Heart right ventricle (tissue), 16 donors: Measurements from ENCODE around the gene UBIAD1. TPM values are rescaled to one million over a fixed set of nuclear protein-coding genes. Genes with fewer than 3 reads are reported as not detected.
"Not testable (repeated sequence)": the region's sequence is repeated elsewhere in the genome, so short reads cannot be mapped to it uniquely, and the experiment has no call there.

Experiments used
- ATAC-seq, 8 donors: fragments of 200-7000 bp; cut with Tn5 transposase; one replicate each; pipeline ENCODE4 v1.9.1; 2020; ENCODE audit warnings: mild to moderate bottlenecking in 8 of 8, moderate library complexity in 8 of 8, moderate number of reproducible peaks in 1 of 8
- DNase-seq, 2 donors: peaks; one replicate each; pipeline ENCODE4 v3.0.0-alpha.2; 2020
- H3K27ac ChIP-seq, 10 donors: fragments of 200-600 bp; sonication (generic) in 2 of 10; one replicate each; pipeline versions ENCODE4 v1.5.0 to v1.8.0; 2020 to 2022; ENCODE audit warnings: mild to moderate bottlenecking in 3 of 10
- H3K27me3 ChIP-seq, 7 donors: fragments of 200-600 bp; one replicate each; pipeline ENCODE4 v1.8.0; 2021 to 2022; ENCODE audit warnings: mild to moderate bottlenecking in 2 of 7
- H3K36me3 ChIP-seq, 9 donors: fragments of 200-600 bp; sonication (generic) in 1 of 9; one replicate each; pipeline versions ENCODE4 v1.5.0 to v1.8.0; 2020 to 2022; ENCODE audit warnings: mild to moderate bottlenecking in 2 of 9
- H3K4me1 ChIP-seq, 9 donors: fragments of 200-600 bp; sonication (generic) in 1 of 9; one replicate each; pipeline versions ENCODE4 v1.5.0 to v1.8.0; 2020 to 2022; ENCODE audit warnings: mild to moderate bottlenecking in 4 of 9
- H3K4me3 ChIP-seq, 10 donors: fragments of 200-600 bp; sonication (generic) in 2 of 10; one replicate each; pipeline versions ENCODE4 v1.5.0 to v1.8.0; 2020 to 2022; ENCODE audit warnings: mild to moderate bottlenecking in 7 of 10, moderate library complexity in 2 of 10
- H3K9me3 ChIP-seq, 11 donors: fragments of 200-600 bp in 10 of 11; sonication (generic) in 2 of 11; one replicate each; pipeline versions ENCODE4 v1.5.0 to v1.8.0; 2013 to 2022; ENCODE audit warnings: mild to moderate bottlenecking in 2 of 11, control low read depth in 1 of 11, moderate library complexity in 1 of 11
- WGBS, 2 donors: extraction: QIAGEN DNeasy Blood & Tissue Kit; methylation state at CpG; one replicate each; pipeline ENCODE4 v1.1.7; 2013; ENCODE audit warnings: inconsistent platforms in 1 of 2; 5-methylcytosine and 5-hydroxymethylcytosine counted together
- intact Hi-C, 10 donors: fragments of 100-400 bp; cut with DNase I; formaldehyde crosslinking; loops; one replicate each; pipeline versions ENCODE4 v1.11.1 to v1.14.2; 2022
- polyA plus RNA-seq, 2 donors: library from polyadenylated mRNA; stranded (reverse); fragments of 200-250 nt; gene quantifications; one replicate each; pipeline ENCODE4 v1.2.3, GENCODE V29; 2013
- total RNA-seq, 10 donors: library from RNA; stranded (reverse); fragmentation: NEBNext Ultra II Directional in 3 of 10; extraction: Animal tissue kit (Norgen Biotek cat#: 25700) in 3 of 10; gene quantifications; one replicate each; pipeline versions ENCODE4 v1.2.1 to v1.2.4, GENCODE V29; 2021 to 2023
- TF ChIP-seq, protein P1 (sequence below), 9 donors: fragments of 200-600 bp; sonication (generic) in 2 of 9; IDR thresholded peaks; one replicate each; pipeline versions ENCODE4 v1.5.0 to v1.8.0; 2021 to 2022; ENCODE audit warnings: antibody characterized with exemption in 9 of 9, mild to moderate bottlenecking in 5 of 9, moderate library complexity in 1 of 9
- donor health status: Arrhythmogenic right ventricular cardiomyopathy.
- donor health status: ischemic (EF 13 %, LVEDD 7.1; RV severe dilation, severe dysfunction).
- donor health status: healthy with polysubstance abuse.
- donor health status: DM: no; HTN: yes; CAD: no.
- donor health status: DM: no; HTN: no; CAD: no.
- donor health status: ischemic (EF 25% LVEDD 6.9; RV normal size, moderate dysfunction).
- donor health status: ischemic (EF 25% LVEDD 5.7; RV mildly dilated, moderate dysfunction).
- donor health status: healthy.
- donor health status: DM: yes; HTN: yes; CAD: no.
- donor health status: Ischemic cardiomyopathy.
- donor health status: ischemic (EF 35%, LVEDD 5.7; RV mildly dilated, moderate dysfunction).
- donor health status: nonischemic (EF 11% LVEDD 7.7; RV severe dilation, severe dysfunction).
- donor health status: DM: yes; HTN: yes; CAD: no.
- donor health status: PGD.
- donor health status: ischemic (EF 29% LVEDD 5.4; RV normal size, mild dysfunction).
- donor health status: nonischemic (EF 23%, LVEDD 6.1; RV moderate dilation, normal function).

UBIAD1 gene
- total and polyA plus RNA-seq, 12 donors, result 4.9 to 17.4 (median 11.6) TPM

DNA sequence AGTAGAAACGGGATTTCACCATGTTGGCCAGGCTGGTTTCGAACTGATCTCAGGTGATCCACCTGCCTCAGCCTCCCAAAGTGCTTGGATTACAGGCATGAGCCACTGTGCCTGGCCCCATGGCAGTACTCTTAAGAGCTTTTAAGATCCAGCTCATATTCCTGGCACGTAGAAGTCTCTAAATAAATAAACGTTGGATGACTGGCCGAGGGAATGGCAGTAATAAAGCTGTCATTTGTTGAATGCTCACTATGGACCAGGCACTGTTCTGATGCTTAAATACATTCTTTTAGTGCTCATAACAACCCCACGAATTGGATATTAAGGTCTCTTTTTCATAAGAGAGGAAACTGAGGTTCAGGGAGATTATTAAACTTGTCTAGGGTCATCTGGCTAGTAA lies 20.9 kb downstream of the UBIAD1 start:
- TF ChIP-seq, protein P1, sequence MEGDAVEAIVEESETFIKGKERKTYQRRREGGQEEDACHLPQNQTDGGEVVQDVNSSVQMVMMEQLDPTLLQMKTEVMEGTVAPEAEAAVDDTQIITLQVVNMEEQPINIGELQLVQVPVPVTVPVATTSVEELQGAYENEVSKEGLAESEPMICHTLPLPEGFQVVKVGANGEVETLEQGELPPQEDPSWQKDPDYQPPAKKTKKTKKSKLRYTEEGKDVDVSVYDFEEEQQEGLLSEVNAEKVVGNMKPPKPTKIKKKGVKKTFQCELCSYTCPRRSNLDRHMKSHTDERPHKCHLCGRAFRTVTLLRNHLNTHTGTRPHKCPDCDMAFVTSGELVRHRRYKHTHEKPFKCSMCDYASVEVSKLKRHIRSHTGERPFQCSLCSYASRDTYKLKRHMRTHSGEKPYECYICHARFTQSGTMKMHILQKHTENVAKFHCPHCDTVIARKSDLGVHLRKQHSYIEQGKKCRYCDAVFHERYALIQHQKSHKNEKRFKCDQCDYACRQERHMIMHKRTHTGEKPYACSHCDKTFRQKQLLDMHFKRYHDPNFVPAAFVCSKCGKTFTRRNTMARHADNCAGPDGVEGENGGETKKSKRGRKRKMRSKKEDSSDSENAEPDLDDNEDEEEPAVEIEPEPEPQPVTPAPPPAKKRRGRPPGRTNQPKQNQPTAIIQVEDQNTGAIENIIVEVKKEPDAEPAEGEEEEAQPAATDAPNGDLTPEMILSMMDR (IDR thresholded peaks at IDR 0.05), result no peak
- Histone ChIP-seq H3K4me1 (peaks cover 0 to 14% (median 3%) of the 10 kb centered on the region in 9 donors), H3K4me3 (no peak overlapping the region), H3K27me3 (no peaks in the 10 kb centered on the region), H3K36me3 (peaks cover 0 to 65% (median 14%) of the 10 kb centered on the region in 9 donors), H3K27ac (no peak overlapping the region), H3K9me3 (no peaks in the 10 kb centered on the region)
- DNase-seq (no peak), ATAC-seq (no peak)
- WGBS, 2 donors, result 92 to 93% methylated on average over 6 of the region's 6 CpGs
- intact Hi-C loops, result no loop called here

DNA sequence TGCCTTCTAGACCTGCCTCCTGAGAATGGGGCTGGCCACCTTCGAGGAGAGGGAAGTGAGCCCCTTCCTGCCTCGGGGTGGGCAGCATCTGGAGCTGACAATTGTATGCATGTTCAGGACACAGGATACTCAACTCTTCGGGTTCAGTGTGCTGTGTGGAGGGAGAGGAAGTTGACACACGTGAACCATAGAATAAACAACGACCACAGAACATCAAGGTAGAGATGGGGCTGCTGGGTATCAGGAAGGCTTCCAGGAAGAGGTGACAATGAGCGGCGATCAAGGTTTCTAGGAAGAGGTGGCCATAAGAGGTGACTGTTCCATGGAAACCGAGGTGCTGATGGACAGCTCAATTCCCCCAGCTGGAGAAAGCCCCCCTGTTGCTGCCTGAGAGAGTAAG lies 22.0 kb downstream of the UBIAD1 start:
- Histone ChIP-seq H3K4me3 (no peak overlapping the region), H3K4me1 (peaks cover 0 to 16% (median 3%) of the 10 kb centered on the region in 9 donors), H3K27me3 (no peaks in the 10 kb centered on the region), H3K9me3 (no peaks in the 10 kb centered on the region), H3K27ac (no peak overlapping the region), H3K36me3 (peaks cover 0 to 54% (median 14%) of the 10 kb centered on the region in 9 donors)
- ATAC-seq (no peak), DNase-seq (no peak)
- 70 to 74% methylated on average over 8 of the region's 8 CpGs for WGBS, 2 donors
- TF ChIP-seq, protein P1 (IDR thresholded peaks at IDR 0.05), result no peak
- intact Hi-C loops, result no loop called here

DNA sequence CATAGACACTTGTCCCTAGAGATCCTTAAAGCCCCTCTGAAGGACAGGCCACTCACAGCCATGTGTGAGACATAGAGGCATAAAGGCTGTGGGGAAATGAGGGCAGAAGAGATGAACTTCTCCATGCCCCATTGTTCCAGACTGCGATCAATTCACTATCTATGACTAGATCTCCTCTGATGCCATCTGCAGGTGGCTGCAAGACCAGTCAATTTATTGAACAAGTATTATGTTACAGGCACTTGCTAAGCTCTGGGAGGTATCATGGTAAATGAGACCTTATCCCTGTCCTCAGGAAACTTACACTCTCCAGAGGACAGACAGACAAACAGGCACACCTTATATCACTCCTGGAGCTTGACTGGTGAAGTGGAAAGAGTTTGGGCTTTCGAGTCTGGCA lies 22.9 kb downstream of the UBIAD1 start:
- ATAC-seq, result no peak
- WGBS, 2 donors, result 100% methylated on average over 2 of the region's 2 CpGs
- intact Hi-C loops, result no loop called here

DNA sequence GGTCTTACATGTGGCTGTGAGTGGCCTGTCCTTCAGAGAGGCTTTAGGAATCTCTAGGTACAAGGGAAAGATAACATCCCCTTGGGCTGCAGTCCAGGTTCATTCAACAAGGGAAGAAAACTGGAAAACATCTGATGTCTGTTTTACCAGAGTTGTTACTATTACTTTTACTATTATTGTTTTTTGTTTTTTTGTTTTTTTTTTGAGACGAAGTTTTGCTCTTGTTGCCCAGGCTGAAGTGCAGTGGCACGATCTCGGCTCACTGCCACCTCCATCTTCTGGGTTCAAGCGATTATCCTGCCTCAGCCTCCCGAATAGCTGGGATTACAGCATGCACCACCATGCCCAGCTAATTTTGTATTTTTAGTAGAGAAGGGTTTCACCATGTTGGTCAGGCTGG lies 24.8 kb downstream of the UBIAD1 start:
- H3K27ac ChIP-seq, DNase-seq, H3K9me3 ChIP-seq, H3K27me3 ChIP-seq, H3K4me3 ChIP-seq, ATAC-seq, intact Hi-C loops: not testable (repeated sequence)
- Histone ChIP-seq H3K4me1 (peaks cover 0 to 16% (median 0%) of the 10 kb centered on the region in 9 donors), H3K36me3 (peaks cover 0 to 38% (median 14%) of the 10 kb centered on the region in 9 donors)
- WGBS, 2 donors, result 97 to 98% methylated on average over 5 of the region's 5 CpGs

More for the DNA sequence above, 22.9 kb downstream of the UBIAD1 start:
- Histone ChIP-seq H3K4me1 (peaks cover 0 to 14% (median 3%) of the 10 kb centered on the region in 9 donors), H3K9me3 (no peaks in the 10 kb centered on the region), H3K4me3 (no peak overlapping the region), H3K27me3 (no peaks in the 10 kb centered on the region), H3K27ac (no peak overlapping the region), H3K36me3 (peaks cover 0 to 45% (median 14%) of the 10 kb centered on the region in 9 donors)
- TF ChIP-seq, protein P1 (IDR thresholded peaks at IDR 0.05), result no peak
- DNase-seq, result no peak

DNA sequence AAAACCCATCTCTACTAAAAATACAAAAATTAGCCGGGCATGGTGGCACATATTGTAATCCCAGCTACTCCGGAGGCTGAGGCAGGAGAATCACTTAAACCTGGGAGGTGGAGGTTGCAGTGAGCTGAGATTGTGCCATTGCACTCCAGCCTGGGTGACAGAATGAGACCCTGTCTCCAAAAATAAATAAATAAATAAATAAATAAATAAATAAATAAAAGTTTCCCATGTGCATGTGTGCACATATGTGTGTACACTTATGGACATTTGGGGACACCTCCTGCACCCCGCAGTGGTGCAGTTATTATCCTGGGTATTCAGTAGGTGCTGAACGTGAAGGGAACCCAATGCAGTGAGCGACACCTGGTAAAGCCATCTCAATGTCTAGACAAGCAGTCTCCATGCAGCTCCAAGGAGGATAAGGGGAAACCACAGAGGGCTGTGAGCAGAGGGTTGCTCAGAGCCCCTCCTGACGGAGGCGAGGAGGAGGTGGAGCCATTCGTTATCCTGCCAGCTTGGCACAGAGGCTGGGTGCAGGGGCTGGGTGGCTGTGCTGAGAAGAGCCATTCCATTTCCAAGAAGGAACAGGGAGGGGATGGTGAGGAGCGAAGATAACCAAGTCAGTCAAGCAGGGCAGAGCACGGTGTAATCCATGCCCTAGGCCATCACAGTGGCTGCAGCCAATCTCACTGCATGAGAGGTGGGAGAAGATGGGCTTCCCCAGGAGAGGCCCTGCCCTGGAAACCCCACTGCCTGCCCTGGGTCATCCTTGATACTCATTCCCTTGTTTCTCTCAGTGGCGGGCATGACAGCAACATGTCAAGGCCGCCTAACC lies 25.6 kb downstream of the UBIAD1 start:
- 74 to 79% methylated on average over 12 of the region's 12 CpGs for WGBS, 2 donors
- DNase-seq, result no peak
- ATAC-seq, result no peak

More for the DNA sequence above, 25.6 kb downstream of the UBIAD1 start:
- Histone ChIP-seq H3K4me1 (peaks cover 0 to 13% (median 0%) of the 10 kb centered on the region in 9 donors), H3K9me3 (no peaks in the 10 kb centered on the region), H3K36me3 (peaks cover 0 to 30% (median 14%) of the 10 kb centered on the region in 9 donors), H3K27ac (no peak overlapping the region), H3K27me3 (no peaks in the 10 kb centered on the region), H3K4me3 (no peak overlapping the region)
- intact Hi-C loops, result no loop called here
- TF ChIP-seq, protein P1 (IDR thresholded peaks at IDR 0.05), result no peak
